VCaP (cell line): Measurements from ENCODE around the gene RGS6.

Source experiments
- H3K27ac ChIP-seq: fragments of 450-650 bp; 2 replicates; pipeline ENCODE4 v1.5.1; 2017
- CTCF ChIP-seq: fragments of 450-650 bp; conservative IDR thresholded peaks from 2 replicates; pipeline ENCODE4 v1.5.1; 2017; ENCODE audit warnings: mild to moderate bottlenecking, moderate library complexity

RGS6 gene

GRCh38 chr14:72178517-72178916 lies 246.3 kb downstream of the RGS6 start:
- no peak for TF ChIP-seq CTCF
- H3K27ac ChIP-seq: no peak overlapping the region

GRCh38 chr14:72182708-72183432 lies 250.6 kb downstream of the RGS6 start:
- no peak for TF ChIP-seq CTCF
- H3K27ac ChIP-seq: no peak overlapping the region

GRCh38 chr14:72183631-72184030 lies 251.4 kb downstream of the RGS6 start:
- H3K27ac ChIP-seq: no peak overlapping the region
- TF ChIP-seq CTCF: no peak

- H3K27ac ChIP-seq: no peak overlapping the region
- TF ChIP-seq CTCF: no peak
Measured at GRCh38 chr14:72186523-72186922, 254.3 kb downstream of the RGS6 start.

GRCh38 chr14:72196237-72197015 lies 264.2 kb downstream of the RGS6 start:
- H3K27ac ChIP-seq: no peak overlapping the region
- TF ChIP-seq CTCF: no peak

GRCh38 chr14:72201645-72202044 lies 269.4 kb downstream of the RGS6 start:
- TF ChIP-seq CTCF: no peak
- H3K27ac ChIP-seq: no peak overlapping the region

- no peak overlapping the region for H3K27ac ChIP-seq
- no peak for TF ChIP-seq CTCF
Measured at GRCh38 chr14:72213424-72213823, 281.2 kb downstream of the RGS6 start.
